PFSK-1 (cell line): ENCODE measurements around the gene SORBS2.

Source experiments
- POLR2AphosphoS5 ChIP-seq: IDR thresholded peaks from 2 replicates; pipeline ENCODE4 v1.6.1; 2012; ENCODE audit warnings: low read depth, mild to moderate bottlenecking, control low read depth, low read length, moderate library complexity
- TAF1 ChIP-seq: IDR thresholded peaks from 2 replicates; pipeline ENCODE4 v1.6.1; 2012; ENCODE audit warnings: low read length, control low read depth, borderline replicate concordance; ENCODE audit not compliant: insufficient read depth
- TF ChIP-seq, protein P1 (sequence below), 2 experiments: IDR thresholded peaks; 2 replicates each; pipeline versions ENCODE4 v1.6.1 to v1.8.0; 2011 to 2012; ENCODE audit warnings: low read depth in 2 of 2, low read length in 2 of 2, control low read depth in 1 of 2, inconsistent platforms in 1 of 2, mild to moderate bottlenecking in 1 of 2, moderate library complexity in 1 of 2; ENCODE audit not compliant: insufficient read depth in 1 of 2

DNA sequence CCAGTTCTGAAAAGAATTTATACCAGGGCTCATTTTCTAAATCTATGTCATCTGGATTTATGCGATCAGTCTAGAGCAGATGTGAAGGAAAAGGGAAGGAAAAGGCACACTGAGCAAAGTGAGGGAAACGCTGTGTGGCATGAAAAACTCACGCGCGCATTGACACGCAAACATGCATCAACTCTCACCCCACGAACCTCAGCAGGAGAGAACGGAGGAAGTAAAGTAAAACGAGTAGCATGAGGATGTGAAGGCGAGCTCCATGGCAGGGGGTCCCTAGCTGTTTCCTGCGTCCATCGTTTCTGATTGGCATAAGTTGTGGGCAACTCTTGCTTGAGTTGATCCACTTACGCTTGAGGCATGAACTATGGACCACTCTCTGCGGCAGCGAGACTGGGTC is 173.9 kb downstream of the SORBS2 start:
- TF ChIP-seq POLR2AphosphoS5: no peak
- TF ChIP-seq, protein P1, sequence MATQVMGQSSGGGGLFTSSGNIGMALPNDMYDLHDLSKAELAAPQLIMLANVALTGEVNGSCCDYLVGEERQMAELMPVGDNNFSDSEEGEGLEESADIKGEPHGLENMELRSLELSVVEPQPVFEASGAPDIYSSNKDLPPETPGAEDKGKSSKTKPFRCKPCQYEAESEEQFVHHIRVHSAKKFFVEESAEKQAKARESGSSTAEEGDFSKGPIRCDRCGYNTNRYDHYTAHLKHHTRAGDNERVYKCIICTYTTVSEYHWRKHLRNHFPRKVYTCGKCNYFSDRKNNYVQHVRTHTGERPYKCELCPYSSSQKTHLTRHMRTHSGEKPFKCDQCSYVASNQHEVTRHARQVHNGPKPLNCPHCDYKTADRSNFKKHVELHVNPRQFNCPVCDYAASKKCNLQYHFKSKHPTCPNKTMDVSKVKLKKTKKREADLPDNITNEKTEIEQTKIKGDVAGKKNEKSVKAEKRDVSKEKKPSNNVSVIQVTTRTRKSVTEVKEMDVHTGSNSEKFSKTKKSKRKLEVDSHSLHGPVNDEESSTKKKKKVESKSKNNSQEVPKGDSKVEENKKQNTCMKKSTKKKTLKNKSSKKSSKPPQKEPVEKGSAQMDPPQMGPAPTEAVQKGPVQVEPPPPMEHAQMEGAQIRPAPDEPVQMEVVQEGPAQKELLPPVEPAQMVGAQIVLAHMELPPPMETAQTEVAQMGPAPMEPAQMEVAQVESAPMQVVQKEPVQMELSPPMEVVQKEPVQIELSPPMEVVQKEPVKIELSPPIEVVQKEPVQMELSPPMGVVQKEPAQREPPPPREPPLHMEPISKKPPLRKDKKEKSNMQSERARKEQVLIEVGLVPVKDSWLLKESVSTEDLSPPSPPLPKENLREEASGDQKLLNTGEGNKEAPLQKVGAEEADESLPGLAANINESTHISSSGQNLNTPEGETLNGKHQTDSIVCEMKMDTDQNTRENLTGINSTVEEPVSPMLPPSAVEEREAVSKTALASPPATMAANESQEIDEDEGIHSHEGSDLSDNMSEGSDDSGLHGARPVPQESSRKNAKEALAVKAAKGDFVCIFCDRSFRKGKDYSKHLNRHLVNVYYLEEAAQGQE (IDR thresholded peaks at IDR 0.05; ENCODE audit: insufficient read depth in 1 of 2, low read depth in 2 of 2, low read length in 2 of 2): no peak
- TF ChIP-seq TAF1: no peak
